22Rv1 (cell line): ENCODE measurements around the gene ZNF557.

Experiments
- CTCF ChIP-seq: fragments of 450-650 bp; IDR thresholded peaks from 2 replicates; pipeline ENCODE4 v1.5.1; 2017; ENCODE audit warnings: mild to moderate bottlenecking
- ZFX ChIP-seq: fragments of 450-650 bp; IDR thresholded peaks from 2 replicates; pipeline ENCODE4 v1.6.1; 2017; ENCODE audit warnings: antibody characterized with exemption, borderline replicate concordance

- TF ChIP-seq CTCF, result no peak
- no peak for TF ChIP-seq ZFX
These were observed 62.6 kb downstream of the ZNF557 start for GRCh38 chr19:7132054-7132453.
